Measurements from ENCODE around the gene SERPINB1.

DNA sequence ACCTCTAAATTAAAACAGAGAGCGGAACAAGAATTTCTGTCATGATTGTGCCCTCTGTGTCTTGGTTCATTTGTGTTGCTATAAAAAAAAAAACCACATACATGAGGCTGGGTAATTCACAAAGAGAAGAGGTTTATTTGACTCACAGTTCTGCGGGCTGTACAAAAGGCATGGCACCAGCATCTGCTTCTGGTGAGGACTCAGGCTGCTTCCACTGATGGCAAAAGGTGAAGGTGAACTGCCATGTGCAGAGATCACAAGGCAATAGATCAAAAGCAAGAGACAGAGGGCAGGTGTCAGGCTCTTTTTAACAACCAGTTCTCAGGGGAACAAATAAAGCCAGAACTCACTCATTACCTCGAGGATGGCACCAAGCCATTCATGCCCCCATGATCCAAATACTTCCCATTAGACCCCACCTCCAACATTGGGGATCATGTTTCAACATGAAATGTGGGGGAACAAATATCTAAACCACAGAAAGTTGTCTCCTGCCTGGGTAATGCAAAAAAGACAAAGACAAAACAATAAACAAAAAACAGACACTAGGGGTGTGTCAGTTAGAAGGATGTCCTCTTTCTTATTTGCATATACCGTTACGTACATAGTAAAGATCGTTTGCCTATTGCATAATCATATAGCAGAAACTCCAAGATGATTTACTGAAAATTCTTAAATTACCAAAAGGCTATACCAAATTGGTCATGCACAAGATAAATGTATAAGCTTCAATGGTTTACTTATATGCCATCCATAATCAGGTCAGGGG is 44.5 kb upstream of the SERPINB1 start:
- TF ChIP-seq, protein P1, sequence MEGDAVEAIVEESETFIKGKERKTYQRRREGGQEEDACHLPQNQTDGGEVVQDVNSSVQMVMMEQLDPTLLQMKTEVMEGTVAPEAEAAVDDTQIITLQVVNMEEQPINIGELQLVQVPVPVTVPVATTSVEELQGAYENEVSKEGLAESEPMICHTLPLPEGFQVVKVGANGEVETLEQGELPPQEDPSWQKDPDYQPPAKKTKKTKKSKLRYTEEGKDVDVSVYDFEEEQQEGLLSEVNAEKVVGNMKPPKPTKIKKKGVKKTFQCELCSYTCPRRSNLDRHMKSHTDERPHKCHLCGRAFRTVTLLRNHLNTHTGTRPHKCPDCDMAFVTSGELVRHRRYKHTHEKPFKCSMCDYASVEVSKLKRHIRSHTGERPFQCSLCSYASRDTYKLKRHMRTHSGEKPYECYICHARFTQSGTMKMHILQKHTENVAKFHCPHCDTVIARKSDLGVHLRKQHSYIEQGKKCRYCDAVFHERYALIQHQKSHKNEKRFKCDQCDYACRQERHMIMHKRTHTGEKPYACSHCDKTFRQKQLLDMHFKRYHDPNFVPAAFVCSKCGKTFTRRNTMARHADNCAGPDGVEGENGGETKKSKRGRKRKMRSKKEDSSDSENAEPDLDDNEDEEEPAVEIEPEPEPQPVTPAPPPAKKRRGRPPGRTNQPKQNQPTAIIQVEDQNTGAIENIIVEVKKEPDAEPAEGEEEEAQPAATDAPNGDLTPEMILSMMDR (IDR thresholded peaks at IDR 0.05) = no peak
- no peak for TF ChIP-seq POLR2A (IDR thresholded peaks at IDR 0.05)

Data from uterus (tissue), 2 donors.